ENCODE measurements around the gene RFT1. TPM values are rescaled to one million over a fixed set of nuclear protein-coding genes. Genes with fewer than 3 reads are reported as not detected.

The RFT1 gene
- total RNA-seq, 1 donor from 2014 or later, result 32.4 TPM

- no peak for TF ChIP-seq CTCF (conservative IDR thresholded peaks at IDR 0.05)
- DNase-seq (ENCODE audit: low read depth, low spot score), result no peak
- Mint-ChIP-seq H3K36me3 (ENCODE audit: low read depth) (peaks cover 7% of the 10 kb centered on the region), H3K4me3 (no peak overlapping the region), H3K27ac (ENCODE audit: unreplicated experiment) (no peak overlapping the region), H3K9me3 (no peaks in the 10 kb centered on the region), H3K4me1 (no peaks in the 10 kb centered on the region), H3K27me3 (ENCODE audit: low read depth) (no peaks in the 10 kb centered on the region)
These were observed 7.3 kb downstream of the RFT1 start for GRCh38 chr3:53122933-53123305.

GRCh38 chr3:53122255-53122932, 7.8 kb downstream of the RFT1 start:
- Mint-ChIP-seq H3K9me3 (no peaks in the 10 kb centered on the region), H3K4me3 (no peak overlapping the region), H3K36me3 (ENCODE audit: low read depth) (peaks cover 7% of the 10 kb centered on the region)

GRCh38 chr3:53120336-53120735, 9.9 kb downstream of the RFT1 start:
- Mint-ChIP-seq H3K4me3 (no peak overlapping the region), H3K36me3 (ENCODE audit: low read depth) (peaks cover 7% of the 10 kb centered on the region), H3K9me3 (no peaks in the 10 kb centered on the region), H3K4me1 (no peaks in the 10 kb centered on the region), H3K27me3 (ENCODE audit: low read depth) (no peaks in the 10 kb centered on the region), H3K27ac (ENCODE audit: unreplicated experiment) (no peak overlapping the region)
- TF ChIP-seq CTCF (conservative IDR thresholded peaks at IDR 0.05), result no peak
- DNase-seq (ENCODE audit: low read depth, low spot score), result no peak

More at GRCh38 chr3:53122255-53122932, 7.8 kb downstream of the RFT1 start:
- no peaks in the 10 kb centered on the region for H3K4me1 Mint-ChIP-seq
- no peak for TF ChIP-seq CTCF (conservative IDR thresholded peaks at IDR 0.05)
- H3K27ac Mint-ChIP-seq (ENCODE audit: unreplicated experiment), result no peak overlapping the region
- DNase-seq (ENCODE audit: low read depth, low spot score), result no peak
- H3K27me3 Mint-ChIP-seq (ENCODE audit: low read depth), result no peaks in the 10 kb centered on the region

GRCh38 chr3:53116956-53117355, 13.3 kb downstream of the RFT1 start:
- Mint-ChIP-seq H3K9me3 (no peaks in the 10 kb centered on the region), H3K36me3 (ENCODE audit: low read depth) (peaks cover 7% of the 10 kb centered on the region), H3K27me3 (ENCODE audit: low read depth) (no peaks in the 10 kb centered on the region), H3K27ac (ENCODE audit: unreplicated experiment) (no peak overlapping the region), H3K4me3 (no peak overlapping the region), H3K4me1 (no peaks in the 10 kb centered on the region)
- TF ChIP-seq CTCF (conservative IDR thresholded peaks at IDR 0.05), result no peak
- DNase-seq (ENCODE audit: low read depth, low spot score), result no peak

GRCh38 chr3:53114412-53115074, 15.7 kb downstream of the RFT1 start:
- Mint-ChIP-seq H3K36me3 (ENCODE audit: low read depth) (peaks cover 5% of the 10 kb centered on the region), H3K27ac (ENCODE audit: unreplicated experiment) (no peak overlapping the region), H3K9me3 (no peaks in the 10 kb centered on the region), H3K4me3 (no peak overlapping the region), H3K27me3 (ENCODE audit: low read depth) (no peaks in the 10 kb centered on the region), H3K4me1 (no peaks in the 10 kb centered on the region)
- no peak for TF ChIP-seq CTCF (conservative IDR thresholded peaks at IDR 0.05)
- no peak for DNase-seq (ENCODE audit: low read depth, low spot score)

Data from neural crest cell (in vitro differentiated cells).